ENCODE data around the gene CPD.

DNA sequence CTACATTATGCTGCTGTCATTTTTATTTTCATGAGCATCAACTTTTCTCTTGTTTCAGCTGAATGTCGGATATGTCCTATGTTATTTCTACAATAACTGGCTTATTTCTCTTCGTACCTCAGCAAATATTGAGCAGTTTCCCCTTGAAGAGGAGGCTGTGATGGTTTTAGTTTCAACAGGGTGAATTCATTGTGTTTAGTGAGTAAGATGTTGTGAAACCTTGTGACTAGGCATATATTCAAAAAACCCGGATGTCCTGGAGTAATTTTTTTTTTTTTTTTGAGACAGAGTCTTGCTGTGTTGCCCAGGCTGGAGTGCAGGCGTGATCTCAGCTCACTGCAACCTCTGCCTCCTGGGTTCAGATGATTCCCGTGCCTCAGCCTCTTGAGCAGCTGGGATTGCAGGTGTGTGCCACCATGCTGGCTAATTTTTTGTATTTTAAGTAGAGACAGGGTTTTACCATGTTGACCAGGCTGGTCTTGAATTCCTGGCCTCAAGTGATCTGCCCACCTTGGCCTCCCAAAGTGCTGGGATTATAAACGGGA is 11.1 kb downstream of the CPD start:
- no peak for TF ChIP-seq POLR2A (IDR thresholded peaks at IDR 0.05; ENCODE audit: low read depth, low read length)
- no peak for TF ChIP-seq PAX5 (IDR thresholded peaks at IDR 0.05; ENCODE audit: insufficient read depth, low read length, severe bottlenecking)
- TF ChIP-seq POLR2AphosphoS5 (IDR thresholded peaks at IDR 0.05; ENCODE audit: low read depth, low read length) = no peak
- no peak for TF ChIP-seq POU2F2 (IDR thresholded peaks at IDR 0.05; ENCODE audit: low read depth, low read length)
- no peak for TF ChIP-seq TAF1 (IDR thresholded peaks at IDR 0.05; ENCODE audit: low read depth, low read length)
